ENCODE results near the gene CHST11.

CHST11 gene

GRCh38 chr12:104482748-104483147, 26.0 kb downstream of the CHST11 start:
- DNase-seq: no peak

DNA sequence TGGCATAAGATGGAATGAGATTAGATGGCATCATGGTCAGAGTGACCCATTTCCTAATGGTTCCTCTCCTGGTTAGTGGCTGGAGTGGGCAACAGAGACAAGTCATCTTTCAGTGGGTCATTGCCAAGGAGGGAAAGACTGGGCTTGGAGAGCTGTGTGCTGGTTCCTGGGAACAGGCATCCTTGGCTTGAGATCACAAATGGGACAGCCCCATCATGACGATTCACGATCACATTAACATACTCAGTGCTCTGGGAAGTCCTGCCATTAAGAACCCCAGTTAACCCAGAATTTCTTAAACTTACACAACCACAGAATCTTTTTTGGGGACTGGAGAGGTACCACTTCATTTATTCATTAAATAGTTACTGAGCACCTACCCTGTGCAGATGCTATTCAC, 27.3 kb downstream of the CHST11 start:
- no peak for DNase-seq

DNA sequence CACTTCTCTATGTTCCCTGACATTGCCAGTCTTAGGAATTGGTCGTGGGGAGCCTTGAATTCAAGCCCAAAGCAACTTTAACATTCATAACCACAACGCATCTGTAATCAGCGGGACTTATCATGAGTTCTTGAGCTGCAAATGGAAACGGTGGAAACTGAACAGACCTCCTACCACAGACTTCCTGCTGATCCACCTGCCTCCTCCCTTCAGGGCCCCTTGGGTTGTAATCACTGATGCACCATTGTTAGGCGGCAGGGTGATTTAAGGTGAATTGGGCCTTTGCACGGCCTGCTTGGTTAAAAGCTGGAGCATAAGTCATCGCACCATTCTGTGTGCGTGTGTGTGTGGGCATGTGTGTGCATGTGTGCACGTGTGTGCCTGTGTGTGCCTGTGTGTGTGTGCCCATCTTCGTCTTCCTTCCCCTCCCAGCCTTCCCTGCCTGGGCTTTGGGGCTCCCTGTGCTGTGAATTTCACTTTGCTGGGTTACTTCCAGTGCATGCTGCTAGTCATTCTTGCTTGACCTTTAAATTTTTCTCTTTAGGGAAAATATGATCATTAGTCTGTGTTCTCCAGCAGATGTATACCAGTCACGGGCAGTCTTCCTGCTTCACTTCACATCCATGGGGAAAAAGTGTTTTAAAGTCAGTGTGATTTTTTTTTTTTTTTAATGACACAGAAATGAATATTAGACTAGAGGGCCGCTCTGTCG, 29.1 kb downstream of the CHST11 start:
- DNase-seq: peak; percentile 66

DNA sequence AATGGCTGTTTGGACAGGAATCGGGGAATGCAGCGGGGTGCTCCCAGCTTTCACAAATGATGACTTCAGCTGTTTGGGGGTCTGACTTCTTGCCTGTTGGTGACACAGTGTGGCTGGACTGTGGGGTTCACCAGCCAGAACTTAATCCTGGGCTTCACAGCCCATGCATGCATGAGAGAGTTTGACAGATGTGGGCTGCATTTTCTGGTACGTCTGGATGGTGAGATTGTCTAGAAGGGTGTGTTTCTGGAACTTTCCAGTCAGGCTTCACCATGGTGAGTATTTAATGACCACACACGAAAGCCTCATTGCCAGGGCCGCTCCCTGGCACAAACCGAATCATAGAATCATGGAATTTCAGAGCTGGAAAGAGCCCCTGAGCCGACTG, 29.6 kb downstream of the CHST11 start:
- DNase-seq: no peak

DNA sequence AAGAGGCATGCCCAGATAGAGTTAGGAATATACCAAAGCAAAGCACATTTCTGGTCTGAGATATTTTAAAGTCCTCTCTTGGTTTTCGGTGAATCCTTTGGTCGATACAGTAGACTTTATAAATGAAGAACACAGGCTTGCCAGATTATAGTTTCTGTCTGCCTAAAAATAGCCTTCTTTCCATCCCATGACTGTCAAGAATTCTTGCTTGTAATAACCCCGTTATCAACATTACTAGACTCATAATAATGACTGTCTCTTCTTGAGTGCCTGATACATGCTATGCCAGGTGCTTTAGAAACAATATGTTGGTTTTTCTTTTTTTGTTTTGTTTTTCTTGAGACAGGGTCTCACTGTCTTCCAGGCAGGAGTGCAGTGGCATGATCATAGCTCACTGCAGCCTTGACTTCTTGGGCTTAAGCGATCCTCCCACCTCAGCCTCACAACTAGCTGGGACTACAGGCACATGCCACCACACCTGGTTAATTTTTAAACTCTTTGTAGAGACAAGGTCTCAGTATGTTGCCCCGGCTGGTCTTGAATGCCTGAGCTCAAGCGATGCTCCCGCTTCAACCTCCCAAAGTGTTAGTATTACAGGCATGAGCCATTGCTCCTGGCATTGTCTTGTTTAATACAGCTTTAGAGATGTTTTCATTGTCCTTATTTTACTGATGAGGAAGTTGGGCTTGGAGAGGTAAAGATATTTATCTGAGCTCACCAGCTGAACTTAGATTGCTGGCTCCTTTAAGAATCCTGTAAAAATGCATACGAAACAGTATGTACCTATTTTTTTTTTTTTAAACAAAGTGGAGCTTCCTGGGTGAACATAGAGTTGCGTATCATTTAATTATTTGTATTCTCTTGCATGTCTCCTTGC, 30.4 kb downstream of the CHST11 start:
- no peak for DNase-seq

GRCh38 chr12:104488374-104488773, 31.6 kb downstream of the CHST11 start:
- DNase-seq: no peak

GRCh38 chr12:104490186-104490585, 33.4 kb downstream of the CHST11 start:
- peak; percentile 19 for DNase-seq

GRCh38 chr12:104490850-104491249, 34.1 kb downstream of the CHST11 start:
- DNase-seq: peak; percentile 20

DNA sequence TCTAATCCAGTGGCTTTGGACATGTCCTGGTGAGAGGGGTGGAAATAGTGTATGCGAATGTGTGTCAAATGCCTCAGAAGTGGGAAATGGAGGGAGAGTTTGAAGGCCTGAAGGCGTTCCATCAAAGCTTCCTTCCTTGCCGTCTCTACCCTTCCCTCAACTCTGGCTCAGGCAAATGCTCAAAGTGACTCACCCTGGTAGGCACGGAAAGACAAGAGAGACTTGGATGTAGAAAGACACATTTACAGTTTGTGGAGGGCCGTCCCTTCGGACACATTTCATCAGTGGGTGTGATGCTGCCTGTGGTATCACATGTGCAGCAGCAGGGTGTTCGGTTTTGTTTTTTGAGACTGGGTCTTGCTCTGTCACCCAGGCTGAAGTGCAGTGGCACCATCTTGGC, 36.7 kb downstream of the CHST11 start:
- no peak for DNase-seq

DNA sequence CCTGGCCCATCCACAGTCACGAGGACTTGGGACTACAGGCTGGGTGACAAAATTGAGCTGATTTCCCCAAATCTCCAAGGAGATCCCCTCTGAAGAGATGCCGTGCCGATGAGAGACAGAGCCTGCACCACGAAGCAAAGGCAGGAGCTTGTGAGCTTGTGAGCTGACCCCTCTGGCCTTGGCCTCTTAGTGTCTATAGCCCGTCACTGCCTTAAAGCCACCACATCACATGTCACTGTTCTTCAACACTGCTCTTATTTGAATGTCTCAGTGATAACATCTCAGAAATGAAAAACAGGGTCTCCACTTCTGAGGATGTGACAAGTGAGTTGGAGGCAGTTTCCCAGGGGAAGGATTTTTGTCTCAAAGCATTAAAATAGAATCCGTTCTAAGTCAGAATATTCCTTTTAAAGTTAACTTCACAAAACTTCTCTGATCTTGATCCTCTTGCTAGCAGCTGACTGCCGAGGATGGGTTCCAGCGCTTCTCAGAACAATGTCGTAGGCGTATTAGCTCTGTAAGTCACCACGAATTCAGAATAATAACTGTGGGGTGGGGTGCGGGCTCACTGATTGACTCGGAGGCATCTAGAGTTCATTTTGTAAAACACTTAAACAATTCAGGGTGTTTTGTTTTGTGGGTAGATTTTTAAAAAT, 37.5 kb downstream of the CHST11 start:
- peak; percentile 54 for DNase-seq

DNA sequence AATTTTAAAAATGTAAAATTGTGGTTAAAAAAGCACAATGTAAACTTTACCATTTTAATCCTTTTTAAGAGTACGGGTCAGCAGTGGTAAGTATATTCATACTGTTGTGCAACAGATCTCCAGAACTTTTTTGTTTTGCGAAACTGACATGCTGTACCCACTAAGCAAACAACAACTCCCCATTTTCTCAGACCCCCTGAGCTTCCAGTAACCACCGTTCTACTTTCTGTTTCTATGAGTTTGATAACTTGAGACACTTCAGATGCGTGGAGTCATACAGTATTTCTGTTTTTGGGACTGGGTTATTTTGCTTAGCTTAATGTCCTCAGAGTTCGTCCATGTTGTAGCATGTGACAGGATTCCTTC, 38.0 kb downstream of the CHST11 start:
- peak; percentile 50 for DNase-seq

DNA sequence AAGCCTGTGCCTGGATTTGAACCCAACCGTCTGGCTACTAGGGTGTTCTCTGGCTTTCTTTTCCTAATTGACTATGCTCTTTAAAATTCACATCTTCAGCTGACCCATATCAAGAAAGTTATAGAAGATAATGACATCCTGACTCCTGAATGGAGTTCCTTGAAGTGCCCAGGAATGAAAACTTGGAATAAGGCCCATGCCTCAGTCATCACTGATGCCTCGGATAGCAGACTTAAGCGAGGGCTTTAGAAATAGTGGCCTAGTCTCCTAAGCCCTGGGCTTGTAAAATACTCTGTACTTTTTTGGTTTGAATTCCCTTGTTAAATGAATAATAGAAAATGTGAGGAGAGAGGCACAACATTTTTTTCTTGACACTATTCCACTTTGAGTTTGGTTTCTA, 39.0 kb downstream of the CHST11 start:
- DNase-seq: no peak

DNA sequence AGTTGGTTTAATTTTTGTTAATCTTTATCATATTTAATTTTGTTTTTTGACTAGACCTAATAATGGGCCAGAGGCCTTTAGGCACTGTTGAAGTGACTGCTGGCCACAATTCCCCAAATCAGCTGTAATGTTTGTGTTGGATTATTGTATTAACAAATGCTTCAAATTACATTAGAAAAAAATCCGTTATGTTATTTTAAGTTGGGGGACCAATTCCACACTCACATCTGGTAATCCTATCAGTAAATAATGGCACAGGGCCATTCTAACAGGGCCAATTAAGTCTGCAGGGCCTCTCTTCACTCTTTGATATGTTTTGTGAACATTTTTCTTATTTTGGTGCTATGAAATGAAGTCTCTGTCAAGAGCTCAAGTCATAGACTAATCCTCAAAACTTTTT, 39.6 kb downstream of the CHST11 start:
- DNase-seq: no peak

DNA sequence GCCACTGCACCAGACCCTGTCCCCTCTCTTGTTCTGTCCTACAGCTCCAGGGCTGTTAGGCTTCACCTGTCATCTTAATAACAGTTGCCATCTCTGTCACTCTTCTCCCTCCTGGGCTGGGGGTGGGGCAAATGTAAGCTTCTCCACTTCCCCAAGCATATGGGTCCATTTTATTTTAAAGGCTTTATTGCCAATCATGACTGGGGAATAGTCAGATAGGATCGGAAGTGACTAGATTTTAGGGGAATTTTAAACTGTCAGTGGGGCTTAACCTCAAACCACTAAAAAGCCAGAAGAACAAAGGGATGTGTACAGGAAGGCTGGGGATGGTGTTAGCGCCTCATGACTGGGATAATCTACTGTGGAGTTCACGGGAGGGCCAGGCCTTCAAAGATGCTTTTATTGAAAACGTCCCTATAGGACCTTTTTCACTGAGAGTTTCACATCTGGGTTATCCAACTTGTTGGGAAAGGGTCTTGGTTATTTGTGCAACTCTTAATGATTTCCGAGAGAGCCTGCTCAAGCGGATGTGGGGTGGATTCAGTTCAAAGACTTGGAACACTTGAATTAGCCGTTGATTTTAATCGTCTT, 41.6 kb downstream of the CHST11 start:
- peak; percentile 72 for DNase-seq

- no peak for DNase-seq
Measured at GRCh38 chr12:104499668-104500332, 43.1 kb downstream of the CHST11 start.

DNA sequence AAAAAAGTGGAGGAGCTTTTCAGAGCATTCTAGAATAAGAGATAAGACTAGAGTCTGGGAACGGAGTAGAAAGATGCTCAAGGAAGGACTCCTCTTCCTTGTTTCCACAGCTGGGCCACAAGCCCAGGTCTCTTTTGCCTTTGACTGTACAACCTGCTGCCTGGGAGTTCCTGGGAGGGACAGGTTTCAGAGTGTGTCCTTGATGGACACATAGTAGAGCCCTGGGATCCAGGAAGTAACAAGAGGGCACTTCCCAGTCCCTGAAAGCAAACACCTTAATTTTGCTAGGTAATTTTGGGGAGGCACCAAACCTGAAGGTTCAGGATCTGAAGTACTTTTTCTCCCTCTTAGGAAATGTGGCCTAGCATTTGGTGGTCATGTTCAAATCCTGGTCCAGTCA, 44.4 kb downstream of the CHST11 start:
- DNase-seq: no peak

GRCh38 chr12:104501660-104502059, 44.9 kb downstream of the CHST11 start:
- DNase-seq: no peak

DNA sequence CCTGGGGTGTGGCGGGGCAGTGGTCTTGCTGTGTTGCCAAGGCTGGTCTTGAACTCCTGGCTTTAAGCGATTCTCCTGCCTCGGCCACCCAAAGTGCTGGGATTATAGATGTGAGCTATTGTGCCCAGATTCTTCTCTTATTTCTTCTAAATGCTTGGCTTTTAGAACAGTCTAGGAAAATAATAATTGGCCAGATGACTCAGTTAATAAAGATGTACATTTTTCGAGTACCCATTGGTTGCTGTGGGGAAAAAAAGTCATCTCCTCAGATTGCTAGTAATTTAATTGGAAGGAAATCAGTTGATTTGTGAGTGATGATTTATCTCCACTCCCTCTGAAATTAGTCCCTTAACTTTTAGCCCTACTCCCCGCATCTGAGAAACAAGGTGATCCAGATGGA, 45.5 kb downstream of the CHST11 start:
- DNase-seq: no peak

- DNase-seq: no peak
Measured at GRCh38 chr12:104502638-104503037, 45.9 kb downstream of the CHST11 start.

DNA sequence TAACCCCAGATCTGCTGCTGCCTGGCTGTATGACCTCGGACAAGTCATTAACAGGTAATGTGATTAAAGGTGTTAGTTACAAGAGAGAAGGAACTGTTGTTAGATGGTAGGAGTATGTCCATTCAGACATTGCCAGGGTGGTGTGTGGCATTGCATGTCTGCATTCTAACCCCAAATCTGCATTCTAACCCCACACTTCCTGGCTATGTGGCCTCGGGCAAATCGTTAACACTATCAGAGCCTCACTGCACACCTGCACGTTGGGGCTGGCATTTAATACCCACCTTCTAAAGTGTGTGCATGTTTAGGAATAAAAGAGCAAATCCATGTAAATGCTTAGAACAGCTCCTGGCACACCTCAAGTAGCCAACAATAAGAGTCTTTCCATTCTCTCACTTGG, 46.4 kb downstream of the CHST11 start:
- DNase-seq: no peak

- no peak for DNase-seq
Measured at GRCh38 chr12:104504146-104504545, 47.4 kb downstream of the CHST11 start.

DNA sequence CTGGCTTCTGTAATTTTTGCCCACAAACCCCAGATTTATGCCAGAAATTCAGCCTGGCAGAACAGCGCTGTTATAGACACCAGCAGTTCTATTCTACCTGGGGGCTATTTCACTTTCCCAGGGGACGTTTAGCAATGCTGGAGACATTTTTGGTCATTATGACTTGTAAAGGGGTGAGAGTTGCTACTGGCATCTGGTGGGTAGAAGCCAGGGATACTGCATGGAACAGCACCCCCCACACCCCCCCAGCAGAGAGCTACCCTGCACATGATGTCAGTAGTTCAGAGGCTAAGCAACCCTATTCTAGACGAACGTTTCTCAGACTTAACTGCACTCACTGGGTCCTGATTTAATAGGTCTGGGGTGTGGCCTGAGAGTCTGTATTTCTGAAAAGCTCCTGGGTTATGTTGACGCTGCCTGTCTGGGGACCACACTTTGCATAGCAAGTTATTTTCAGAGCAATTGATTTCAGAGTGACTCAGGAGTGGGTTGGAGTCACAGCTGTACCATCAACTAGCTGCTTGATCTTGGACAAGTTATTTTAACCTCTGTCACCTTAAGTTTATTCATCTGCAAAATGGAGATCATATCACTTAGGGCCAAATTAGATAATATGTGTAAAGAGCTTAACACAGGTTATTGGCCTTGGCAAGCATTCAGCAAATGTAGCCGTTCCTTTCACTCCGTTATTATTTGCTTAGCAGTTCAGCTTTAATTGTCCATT, 48.5 kb downstream of the CHST11 start:
- DNase-seq: no peak

Data from CD4-positive, alpha-beta T cell treated with Interleukin-10 for 1 hour (primary cell).